NCI-H2081 treated with DMSO at 0.1 percent for 48 hours (cell line): ENCODE results near the gene PTPRB.

Experiments used
- DNase-seq: peaks from one replicate; lab custom pipeline; 2025; lab: John Stamatoyannopoulos, UW

Gene PTPRB

DNA sequence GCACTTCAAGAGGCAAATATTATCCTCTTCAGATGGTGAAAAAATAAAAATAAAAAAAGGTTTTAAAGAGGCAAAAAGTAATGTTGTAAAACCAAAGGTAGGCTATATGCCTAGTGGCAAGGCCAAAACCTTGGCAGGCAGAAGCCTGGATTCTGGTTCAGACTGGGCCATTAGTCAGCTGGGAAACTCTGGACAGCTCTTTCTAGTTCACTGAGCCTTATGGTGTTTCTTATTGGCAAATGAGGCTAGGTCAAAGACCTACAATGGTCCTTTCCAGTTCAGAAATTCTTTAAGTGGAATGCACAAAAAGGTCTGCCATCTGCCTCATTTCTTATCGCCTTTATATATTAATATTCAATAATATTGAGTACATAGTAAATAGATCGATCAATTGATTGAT, 44.6 kb downstream of the PTPRB start:
- no peak for DNase-seq

DNA sequence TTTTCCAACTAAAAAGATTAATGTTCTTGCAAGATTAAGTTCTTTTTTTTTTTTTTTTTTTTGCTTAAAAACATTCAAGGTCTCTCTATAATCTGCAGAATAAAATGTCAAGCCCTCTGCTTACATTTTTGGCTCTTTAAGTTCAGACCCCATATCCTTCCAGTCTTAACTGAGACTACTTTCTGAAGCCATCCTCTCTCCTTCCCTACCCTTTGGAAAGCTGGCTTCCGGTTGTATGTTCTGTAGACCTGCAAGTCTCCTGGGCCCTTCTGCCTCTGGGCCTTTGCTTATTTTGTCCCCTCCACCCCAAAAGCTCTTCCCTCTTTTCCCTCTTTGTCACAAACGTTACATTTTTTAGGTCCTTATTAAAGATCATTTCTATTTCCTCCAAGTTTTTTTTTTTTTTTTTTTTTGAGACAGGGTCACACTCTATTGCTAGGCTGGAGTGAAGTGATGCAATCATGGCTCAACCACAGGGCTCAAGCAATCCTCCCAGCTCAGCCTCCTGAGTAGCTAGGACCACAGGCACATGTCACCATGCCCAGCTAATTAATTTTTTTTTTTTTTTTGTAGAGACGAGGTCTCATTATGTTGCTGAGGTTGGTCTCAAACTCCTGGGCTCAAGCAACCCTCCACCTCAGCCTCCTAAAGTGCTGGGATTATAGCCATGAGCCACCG, 46.5 kb downstream of the PTPRB start:
- no peak for DNase-seq

DNA sequence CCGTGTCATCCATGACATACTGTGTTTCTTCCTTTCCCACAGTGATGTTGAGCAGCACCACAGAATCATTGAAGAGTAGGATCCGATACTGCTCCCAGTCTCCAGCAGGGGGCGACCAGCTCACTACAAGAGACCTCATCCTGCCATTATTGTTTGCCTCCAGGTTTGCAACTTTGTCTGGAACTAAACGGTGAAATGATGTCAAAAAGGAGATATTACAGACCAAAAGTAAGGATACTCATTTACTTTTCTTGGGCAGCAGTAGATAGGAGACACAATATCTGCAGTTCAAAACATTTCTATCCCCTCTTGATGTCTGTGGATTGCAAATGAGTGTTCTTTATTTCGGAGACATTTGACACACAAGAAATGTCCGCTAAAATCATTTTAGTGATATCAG, 47.2 kb downstream of the PTPRB start:
- DNase-seq: peak; percentile 64

DNA sequence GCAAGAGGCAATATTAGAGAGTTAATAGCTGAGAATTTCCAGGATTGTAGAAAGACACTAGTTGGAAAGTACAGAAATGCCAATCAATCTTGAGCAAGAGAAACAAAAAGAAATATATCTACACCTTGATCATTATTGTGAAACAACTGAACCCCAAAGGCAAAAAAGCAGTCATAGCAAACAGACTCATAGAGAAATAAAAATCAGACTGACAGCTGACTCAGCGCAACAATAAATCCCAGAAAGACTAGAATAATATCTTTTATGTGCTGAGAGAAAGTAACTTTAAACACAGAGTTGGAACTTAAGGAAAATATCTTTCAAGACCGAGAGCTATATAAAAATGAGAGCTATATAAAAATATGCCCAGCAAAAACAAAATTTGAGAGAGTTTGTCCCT, 52.9 kb downstream of the PTPRB start:
- DNase-seq: no peak

DNA sequence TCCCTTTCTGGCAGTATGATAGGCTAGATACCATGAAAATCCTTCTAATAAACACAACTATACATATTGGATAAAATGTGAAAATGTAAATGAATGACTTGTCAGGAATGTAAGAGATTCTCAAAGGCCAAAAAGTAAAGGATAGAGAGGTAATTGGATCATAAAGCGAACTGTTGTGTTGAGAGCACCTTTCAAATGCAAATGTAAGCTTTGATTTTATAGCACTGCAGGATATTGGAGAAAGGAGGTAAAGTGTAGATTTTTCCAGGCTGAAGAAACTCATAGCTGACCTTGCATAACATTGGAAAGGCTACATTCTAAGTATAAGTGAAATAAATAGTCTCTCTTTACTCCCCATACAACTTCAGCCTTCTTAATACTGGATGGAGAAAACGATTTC, 54.0 kb downstream of the PTPRB start:
- no peak for DNase-seq

DNA sequence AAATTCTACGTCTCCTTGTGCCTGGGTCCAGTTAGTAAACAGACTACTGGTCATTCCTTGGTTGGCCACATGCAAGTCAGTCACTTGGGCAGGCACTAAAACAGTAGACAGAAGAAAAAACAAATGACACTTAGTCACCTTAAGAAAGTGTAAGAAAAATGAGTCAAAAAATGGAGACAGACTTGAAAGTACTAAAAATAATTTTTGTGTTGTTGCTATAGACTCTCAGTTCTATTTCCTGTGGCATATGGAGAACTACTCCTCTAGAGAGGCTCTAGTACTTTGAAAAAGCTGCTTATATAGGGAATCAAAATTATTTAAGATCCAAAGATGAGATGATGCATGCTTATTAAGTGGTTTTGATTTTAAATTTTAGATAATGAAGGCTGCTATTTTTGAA, 56.0 kb downstream of the PTPRB start:
- DNase-seq: no peak

DNA sequence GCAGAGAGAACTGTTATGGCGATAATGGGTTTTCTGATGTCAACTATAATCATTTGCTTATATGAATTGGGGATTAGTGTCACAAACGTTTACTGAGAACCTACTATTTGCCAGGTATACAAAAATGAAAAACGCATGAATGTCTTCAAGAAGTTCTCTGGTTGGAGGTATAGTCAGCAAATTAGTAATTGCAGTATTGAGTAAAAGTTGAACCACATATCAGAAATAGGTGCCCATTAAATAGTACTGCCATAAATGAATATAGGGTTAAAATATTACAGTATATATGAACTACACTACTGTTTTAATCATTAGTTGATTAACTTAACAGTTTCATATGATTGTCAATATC, 60.0 kb downstream of the PTPRB start:
- DNase-seq: no peak

DNA sequence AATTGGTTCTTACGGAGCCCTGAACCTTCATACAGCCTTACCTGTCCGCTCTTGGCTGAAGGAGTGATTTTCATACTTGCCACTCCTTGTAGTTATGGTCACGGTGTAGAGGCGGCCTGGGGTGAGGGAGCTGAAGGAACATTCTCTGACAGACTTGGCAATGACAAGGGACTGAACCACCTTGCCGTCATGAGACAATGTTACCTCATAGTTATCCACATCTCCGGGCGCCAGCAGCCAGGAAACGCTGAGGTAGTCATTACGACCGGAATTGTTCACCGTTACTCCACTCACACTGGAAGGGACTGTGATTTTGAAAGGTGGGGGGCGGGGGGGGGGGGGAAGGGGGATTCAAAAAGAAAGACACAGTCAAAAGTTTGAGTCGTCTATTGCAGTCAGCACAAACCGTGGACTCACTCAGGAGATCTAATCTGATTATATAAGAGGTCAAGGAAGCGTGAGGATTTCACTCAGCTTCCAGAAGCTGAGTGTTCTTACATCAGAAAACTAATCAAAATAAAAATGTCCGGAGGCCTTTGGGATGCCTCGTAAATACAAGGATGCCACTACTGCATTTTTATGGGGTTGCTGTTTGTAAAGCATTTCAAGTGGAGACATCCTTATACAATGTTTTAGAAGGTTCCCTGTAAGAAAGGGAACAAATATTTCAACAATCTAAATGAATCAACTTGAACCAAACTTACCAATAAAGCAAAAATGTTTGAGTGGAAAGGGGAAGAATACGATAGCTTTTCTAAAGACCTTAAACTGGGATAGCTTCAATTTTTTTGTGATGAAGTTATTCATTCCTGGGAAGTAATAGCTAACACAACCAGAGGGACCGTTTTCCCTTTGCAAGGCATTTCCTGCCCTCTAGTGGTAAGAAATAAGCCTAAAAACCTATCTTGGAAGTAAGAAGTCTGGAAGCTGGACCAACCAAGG, 60.6 kb downstream of the PTPRB start:
- peak; percentile 1 for DNase-seq

DNA sequence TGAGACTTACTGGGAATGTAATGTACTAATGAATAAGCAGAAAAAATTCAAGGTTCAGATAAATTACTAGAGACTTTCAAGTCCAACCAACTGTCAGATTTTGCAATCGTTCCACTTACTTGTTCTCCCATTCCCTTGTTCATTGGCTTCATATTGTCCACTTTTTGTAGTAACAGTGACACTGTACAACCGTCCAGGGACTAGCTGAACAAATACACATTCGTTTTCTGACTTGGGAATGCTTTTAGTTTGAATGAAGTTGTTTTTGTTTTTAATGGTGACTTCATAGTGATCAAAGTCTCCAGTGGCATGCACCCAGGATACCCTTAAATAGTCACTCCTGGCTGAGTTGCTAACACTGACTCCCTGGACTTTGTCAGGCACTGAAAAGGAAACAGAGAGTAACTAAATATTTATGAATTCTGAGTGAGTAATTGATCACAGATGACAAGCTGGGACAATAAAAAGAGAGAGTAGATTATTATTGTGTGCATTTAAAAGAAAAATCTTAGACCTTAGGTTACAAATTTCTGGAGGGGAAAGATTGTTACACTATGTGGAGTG, 65.4 kb downstream of the PTPRB start:
- no peak for DNase-seq

DNA sequence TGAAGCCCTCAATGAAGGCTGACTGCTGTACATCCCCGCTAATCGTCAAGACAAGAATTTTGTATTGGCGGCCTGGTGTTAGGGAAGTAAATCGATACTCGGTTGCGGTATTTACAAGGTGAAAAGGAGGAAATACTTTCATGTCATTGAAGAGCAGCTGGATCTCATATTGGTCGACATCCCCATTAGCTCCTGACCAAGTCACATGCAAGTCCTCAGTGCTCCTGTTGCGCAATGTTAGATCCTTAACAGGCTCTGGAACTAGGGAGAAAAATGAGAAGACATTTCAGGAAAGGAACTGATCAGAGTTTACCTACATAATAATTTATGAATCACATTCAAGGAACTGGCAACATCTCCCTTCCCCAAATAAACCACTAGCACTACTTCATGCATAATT, 66.2 kb downstream of the PTPRB start:
- no peak for DNase-seq

DNA sequence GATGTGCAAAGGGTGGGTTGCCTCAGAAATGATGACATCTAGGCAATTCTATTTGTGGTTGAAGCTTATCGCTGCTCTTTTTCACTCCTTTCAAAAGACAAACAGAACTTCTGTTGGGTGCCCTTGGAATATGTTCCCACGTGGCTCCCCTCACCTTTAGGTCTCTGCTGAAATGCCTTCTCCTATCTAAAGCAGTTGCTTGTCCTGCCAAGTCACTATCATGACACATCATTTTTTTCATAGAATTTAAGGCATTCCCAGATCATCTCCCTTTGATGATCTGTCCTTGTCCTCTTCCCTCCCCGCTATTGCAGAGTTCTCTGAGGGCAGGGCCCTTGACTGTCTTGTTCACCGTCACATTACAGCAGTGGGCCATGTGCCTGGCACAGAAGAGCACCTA, 75.7 kb downstream of the PTPRB start:
- DNase-seq: no peak

DNA sequence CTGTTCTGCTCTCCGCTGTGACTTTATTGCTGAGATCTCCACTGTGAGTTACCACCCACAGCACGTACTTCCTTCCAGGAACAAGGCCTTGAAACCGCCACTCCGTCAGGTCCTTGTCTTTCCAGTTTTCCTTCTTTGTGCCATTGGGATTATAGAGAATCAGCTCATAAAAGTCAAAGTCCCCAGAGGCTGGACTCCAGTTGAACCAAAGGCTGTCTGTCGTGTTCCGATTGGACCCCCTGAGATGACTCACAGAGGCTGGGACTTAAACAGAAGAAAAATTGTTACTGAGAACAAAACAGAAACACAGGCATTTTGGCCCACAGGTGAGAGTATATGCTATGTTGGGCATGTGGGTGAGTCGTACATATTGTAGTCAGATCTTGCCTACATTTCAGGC, 76.6 kb downstream of the PTPRB start:
- DNase-seq: no peak

DNA sequence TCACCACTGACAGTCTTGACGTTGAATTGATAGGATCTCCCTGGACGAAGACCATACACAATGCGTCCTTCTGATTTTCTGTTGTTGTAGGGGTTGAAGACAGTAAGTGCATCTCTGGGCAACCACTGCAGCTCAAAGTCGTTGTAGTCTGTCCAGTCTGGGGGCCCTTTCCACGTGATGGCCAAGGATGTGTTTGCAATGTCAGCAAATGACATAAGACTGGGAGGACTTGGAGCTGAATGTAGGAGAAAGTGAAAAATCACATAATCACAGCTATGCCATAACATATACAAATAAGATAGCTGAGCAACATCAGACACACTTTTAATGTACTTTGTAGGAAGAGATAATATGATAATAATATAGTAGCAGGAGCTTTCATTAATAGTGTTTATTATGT, 77.8 kb downstream of the PTPRB start:
- DNase-seq: no peak

DNA sequence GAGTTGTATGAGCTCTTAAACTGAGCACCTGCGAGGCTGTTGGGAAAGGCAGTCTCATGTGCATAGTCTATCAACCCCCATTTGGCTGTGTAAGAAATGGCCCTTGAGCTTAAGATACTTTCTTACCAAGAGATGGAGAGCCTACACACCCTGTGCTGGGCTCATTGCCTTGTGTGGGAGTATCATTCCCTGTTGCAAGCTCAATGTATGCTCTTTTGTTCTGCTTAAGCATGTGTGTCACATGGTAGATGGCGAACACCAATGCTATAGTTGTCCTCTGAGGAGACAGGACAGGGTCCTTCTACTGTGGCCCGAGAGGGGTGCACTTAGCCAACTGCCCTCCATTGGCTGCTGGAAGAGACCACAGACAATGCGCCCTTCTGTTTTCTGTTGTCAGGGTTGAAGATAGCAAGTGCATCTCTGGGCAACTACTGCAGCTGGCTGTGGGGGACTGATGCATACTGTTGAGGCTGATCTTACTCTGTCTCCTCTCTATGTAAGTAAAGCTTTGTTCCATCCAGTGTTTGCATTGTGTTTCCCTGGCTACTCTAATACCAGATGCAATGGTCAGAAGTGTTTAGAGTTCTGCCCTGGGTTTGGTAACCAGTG, 79.5 kb downstream of the PTPRB start:
- DNase-seq: no peak

DNA sequence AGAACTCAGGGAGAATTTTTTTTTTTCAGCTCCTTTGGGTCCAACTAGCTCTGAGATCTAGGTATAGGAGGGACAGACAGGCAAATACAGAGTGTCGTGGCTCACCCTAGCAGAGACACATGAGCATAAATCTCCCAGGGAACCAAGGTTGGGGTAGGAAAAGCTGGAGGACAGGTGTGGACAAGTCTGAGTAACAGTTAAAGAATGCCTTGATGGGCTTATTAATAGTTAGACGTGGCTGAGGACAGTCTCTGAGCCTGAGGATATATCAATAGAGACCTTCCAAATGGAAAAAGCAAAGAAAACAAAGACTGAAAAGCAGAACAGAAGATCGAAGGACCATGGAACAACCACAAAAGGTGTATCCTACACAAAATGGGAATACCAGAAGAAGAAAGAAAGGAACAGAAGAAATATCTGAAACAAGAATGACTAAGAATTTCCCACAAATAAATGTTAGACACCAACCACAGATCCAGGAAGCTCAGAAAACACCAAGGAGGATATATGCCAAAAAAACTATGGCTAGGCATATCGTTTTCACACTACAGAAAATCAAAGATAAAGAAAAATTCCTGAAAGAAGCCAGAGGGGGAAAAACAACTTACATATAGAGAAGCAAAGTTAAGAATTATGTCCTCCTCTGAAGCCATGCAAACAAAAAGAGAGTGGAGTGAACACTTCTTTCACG, 80.9 kb downstream of the PTPRB start:
- DNase-seq: no peak

DNA sequence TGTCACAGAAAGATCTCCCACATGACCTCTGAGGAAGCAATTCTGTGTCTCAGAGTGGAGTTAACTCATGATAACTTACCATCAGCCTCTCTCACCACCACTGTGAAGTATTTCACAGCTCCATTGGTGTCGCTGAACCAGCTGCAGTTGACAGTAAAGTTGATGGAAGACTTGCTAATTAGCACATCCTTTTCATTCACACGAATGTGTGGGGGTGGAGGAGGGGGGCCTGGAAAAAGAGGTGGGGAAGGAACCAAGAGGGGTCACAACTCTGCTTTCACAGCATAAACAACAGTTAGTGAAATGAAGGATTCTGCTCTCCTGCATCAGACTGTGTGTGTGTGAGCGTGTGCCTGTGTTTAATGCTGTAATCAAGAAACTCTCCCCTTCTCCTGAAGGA, 82.1 kb downstream of the PTPRB start:
- no peak for DNase-seq

DNA sequence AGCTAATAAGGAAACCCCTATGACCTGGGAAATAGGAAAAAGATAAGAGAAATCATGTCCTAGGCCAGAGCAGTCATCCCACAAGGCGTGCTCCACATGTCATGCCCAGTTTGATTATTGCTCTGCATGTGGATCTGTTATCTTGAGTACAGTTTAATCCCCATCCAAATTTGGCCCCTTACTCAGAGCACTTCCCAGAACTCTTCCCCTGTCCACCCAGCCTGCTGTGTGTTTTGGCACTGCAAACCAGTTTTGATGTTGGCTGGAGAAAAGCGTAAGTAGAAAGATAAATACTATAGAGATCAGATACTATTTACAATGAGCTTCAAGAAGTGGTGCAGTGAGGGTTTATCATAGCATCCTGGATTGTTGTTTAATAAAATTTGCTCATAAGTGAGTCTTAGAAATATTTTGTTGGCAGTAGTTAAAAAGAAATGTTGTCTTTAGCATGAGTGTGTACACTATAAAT, 83.8 kb downstream of the PTPRB start:
- no peak for DNase-seq

DNA sequence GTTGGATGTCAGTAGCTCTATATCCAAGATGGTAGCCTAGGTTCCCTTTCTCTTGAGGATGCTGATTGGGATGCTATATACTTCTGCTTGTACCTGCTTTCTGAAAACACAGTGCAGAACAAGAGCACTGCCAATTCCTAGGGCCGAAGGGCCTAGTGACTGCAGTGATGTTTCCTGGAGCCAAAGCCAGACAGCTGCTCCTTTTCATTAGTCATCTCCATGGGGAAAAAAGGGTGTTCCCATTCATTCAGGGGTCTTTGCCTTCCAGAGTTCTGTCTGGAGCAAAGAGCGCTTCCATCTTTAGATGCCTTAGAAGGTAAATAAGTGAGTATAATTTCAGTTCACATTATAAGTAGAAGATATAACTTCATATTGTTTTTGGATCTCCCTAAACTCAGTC, 85.5 kb downstream of the PTPRB start:
- no peak for DNase-seq

DNA sequence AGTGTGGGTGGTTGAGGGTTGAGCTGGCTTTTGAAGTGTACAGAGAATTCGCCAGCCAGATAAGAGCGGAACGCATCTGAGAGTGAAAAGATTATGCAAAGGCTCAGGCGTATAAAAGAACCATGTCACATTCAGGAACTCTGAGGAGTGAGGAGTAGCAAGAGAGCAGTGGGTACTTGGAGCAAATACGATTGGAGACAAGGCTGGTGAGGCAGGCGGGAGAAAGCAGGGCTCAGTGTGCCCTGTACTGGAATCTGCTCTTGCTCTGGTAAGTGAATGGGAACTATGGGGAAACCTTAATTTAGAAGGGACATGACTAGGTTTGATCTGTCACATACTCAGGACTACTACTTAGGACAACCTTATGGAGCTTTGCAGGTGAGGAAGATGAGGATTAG, 87.0 kb downstream of the PTPRB start:
- DNase-seq: no peak

DNA sequence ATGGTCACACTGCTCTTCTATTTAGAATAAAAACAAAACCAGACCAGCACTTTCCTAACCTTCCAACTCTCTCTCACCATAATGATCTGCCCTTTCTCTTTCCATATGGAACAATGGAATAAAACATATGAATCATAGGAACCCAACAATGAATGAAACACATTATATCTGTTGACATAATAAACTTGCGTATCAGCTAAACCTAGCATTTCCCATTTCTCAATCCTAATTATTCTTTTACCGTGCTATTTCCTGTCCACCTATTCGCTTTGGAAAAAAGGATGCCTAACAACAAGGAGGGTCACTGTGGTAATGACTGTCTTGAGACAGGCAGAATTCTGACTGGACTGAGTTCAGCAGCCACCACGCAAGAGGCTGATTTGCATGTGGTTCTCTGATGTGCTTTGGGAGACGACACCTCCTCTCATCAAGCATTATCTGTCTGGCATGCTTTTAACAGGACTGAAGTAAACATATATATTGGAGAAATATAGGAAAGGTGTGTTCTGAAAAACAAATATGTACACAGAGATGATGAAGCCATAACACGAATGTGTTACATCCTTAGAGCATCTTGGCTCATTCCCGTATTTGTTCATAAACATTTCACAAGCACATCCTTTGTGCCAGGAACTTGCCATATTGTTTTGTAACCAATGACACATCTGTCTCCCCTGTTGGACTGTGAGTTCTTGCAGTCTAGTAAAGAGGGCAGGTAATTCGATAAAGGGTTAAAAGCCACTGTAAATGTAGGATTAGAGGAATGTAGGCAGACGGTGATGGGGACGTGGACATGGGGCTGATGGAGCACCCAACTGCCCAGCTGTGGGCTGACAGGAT, 87.7 kb downstream of the PTPRB start:
- no peak for DNase-seq

DNA sequence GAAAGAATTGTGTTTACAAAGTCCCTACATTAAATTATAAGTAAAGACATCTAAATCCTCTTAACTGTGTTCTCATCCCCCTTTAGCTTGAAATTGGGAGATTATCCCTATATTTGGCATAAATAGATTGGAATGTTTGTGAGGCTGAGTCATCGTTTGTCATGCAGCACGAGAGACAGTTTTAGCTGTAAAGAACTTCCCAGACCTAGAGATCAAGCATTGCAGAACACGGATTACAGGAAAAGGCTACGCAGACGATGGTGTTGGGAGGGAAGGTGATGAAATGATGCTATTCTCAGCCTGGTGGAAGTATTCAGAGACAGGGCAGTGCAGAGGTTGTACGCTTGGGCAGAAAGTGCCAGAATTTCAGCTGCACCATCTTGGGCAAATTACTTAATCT, 93.8 kb downstream of the PTPRB start:
- DNase-seq: no peak
